ENCODE results near the gene TPM4.

GRCh38 chr19:16118489-16119033, 42.3 kb downstream of the TPM4 start:
- TF ChIP-seq POLR2AphosphoS5 (IDR thresholded peaks at IDR 0.05; ENCODE audit: low read depth, low read length) (0 out of 2 replicates have a peak, but pooled peaks have one; percentile 43), POLR2A (IDR thresholded peaks at IDR 0.05; ENCODE audit: low read depth, low read length) (peak; percentile 44; the same call in 1 of the 2 replicates), PAX5 (IDR thresholded peaks at IDR 0.05; ENCODE audit: insufficient read depth, low read length, severe bottlenecking) (peak; percentile 46)

All from GM12891 (cell line).